Hepatocyte (in vitro differentiated cells): ENCODE data around the gene DMXL1. TPM values are rescaled to one million over a fixed set of nuclear protein-coding genes. Genes with fewer than 3 reads are reported as not detected.
"Not testable (repeated sequence)": the region's sequence is repeated elsewhere in the genome, so short reads cannot be mapped to it uniquely, and the experiment has no call there.

Experiments used
- DNase-seq: peaks from one replicate; pipeline ENCODE4 v3.0.0-alpha.2; 2016; ENCODE audit warnings: low spot score
- H2AFZ ChIP-seq: fragments of 200-600 bp; sonication (generic); 2 replicates; pipeline ENCODE4 v1.6.0; 2016; ENCODE audit warnings: antibody characterized with exemption, mild to moderate bottlenecking
- H3K27ac ChIP-seq: fragments of 200-600 bp; sonication (generic); 2 replicates; pipeline ENCODE4 v1.5.1; 2016; ENCODE audit warnings: mild to moderate bottlenecking
- H3K27me3 ChIP-seq: fragments of 200-600 bp; sonication (generic); 2 replicates; pipeline ENCODE4 v1.6.1; 2016
- H3K36me3 ChIP-seq: fragments of 200-600 bp; sonication (generic); replicated peaks from 2 replicates; pipeline ENCODE4 v1.5.1; 2016; ENCODE audit warnings: low read depth; ENCODE audit not compliant: insufficient read depth
- H3K4me1 ChIP-seq: fragments of 200-600 bp; sonication (generic); 2 replicates; pipeline ENCODE4 v1.5.1; 2016; ENCODE audit warnings: mild to moderate bottlenecking, moderate library complexity; ENCODE audit not compliant: insufficient read depth
- H3K4me2 ChIP-seq: fragments of 200-600 bp; sonication (generic); 2 replicates; pipeline ENCODE4 v1.6.0; 2016
- H3K4me3 ChIP-seq: fragments of 200-600 bp; sonication (generic); 2 replicates; pipeline ENCODE4 v1.5.1; 2016; ENCODE audit warnings: mild to moderate bottlenecking
- H3K79me2 ChIP-seq: fragments of 200-600 bp; sonication (generic); 2 replicates; pipeline ENCODE4 v1.6.0; 2017; ENCODE audit warnings: mild to moderate bottlenecking
- H3K9me2 ChIP-seq: fragments of 200-600 bp; sonication (generic); replicated peaks from 2 replicates; pipeline ENCODE4 v1.6.0; 2017; ENCODE audit warnings: mild to moderate bottlenecking; ENCODE audit not compliant: insufficient read depth
- H3K9me3 ChIP-seq: fragments of 200-600 bp; sonication (generic); 2 replicates; pipeline ENCODE4 v1.5.1; 2016; ENCODE audit warnings: low read depth, mild to moderate bottlenecking
- H4K20me1 ChIP-seq: fragments of 200-600 bp; sonication (generic); 2 replicates; pipeline ENCODE4 v1.6.0; 2016; ENCODE audit warnings: mild to moderate bottlenecking; ENCODE audit not compliant: insufficient read depth, poor library complexity, severe bottlenecking
- EZH2 ChIP-seq: fragments of 200-600 bp; sonication (generic); IDR thresholded peaks from 2 replicates; pipeline ENCODE4 v1.6.1; 2016; ENCODE audit warnings: antibody characterized with exemption, mild to moderate bottlenecking, borderline replicate concordance
- EZH2phosphoT487 ChIP-seq: fragments of 200-600 bp; sonication (generic); IDR thresholded peaks from one replicate; pipeline ENCODE4 v1.6.1; 2018; ENCODE audit warnings: antibody characterized with exemption, mild to moderate bottlenecking, low read depth, moderate library complexity; ENCODE audit not compliant: unreplicated experiment, severe bottlenecking
- WGBS: methylation state at CpG from one replicate; pipeline ENCODE4 v1.1.6; 2016; ENCODE audit warnings: low lambda C conversion rate; ENCODE audit errors: missing lambda C conversion rate; 5-methylcytosine and 5-hydroxymethylcytosine counted together
- polyA plus RNA-seq: library from polyadenylated mRNA; unstranded; fragments of >200 nt; fragmentation: Nextera tagmentation; extraction: Ambion mirVana; gene quantifications from 2 replicates; pipeline ENCODE4 v1.2.1, GENCODE V29; 2016
- total RNA-seq: library from RNA; depleted of rRNA; stranded (reverse); fragments of >200 nt; gene quantifications from 2 replicates; pipeline ENCODE4 v1.2.3, GENCODE V29; 2014
- TF ChIP-seq, protein P1 (sequence below): fragments of 200-600 bp; sonication (generic); IDR thresholded peaks from 2 replicates; pipeline ENCODE4 v1.5.1; 2016; ENCODE audit warnings: antibody characterized with exemption, mild to moderate bottlenecking; ENCODE audit not compliant: poor library complexity

DMXL1 gene
- total and polyA plus RNA-seq, 2 experiments from 2014 or later: 13.3 to 46.1 TPM

DNA sequence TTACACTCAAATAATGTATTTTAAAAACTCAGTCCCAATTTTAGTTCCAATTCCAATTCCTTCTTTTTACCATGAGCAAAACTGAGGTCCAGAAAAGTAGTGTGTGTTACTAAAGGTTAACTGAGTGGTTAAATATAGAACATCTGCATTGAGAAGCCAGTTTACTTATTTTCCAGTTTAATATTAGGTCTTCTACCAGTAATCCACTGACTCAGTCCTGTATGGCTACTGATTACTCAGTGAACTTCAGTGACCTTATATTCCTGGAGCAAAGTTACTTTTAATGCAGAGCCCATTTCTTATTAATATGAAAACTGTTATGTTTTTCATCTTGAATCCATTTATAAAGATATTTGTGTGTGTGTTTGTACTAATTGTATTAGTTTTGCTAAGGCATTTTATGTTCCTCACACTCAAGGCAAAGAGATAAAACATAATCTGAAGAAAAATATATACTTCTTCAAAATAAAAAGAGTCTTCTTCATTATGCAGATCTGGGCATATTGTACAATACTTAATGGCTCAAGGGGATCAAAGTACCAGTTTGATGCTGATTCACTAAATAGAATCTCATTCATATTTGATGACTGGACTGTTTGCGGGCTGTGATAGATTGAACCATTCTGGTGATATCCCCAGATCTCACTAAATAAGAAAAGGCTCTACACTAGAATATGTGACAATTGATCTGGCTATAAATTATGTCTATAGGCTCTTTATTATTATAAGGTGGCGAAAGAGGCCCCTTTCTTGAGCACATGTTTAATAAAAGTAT is 60.8 kb downstream of the DMXL1 start:
- no peak overlapping the region for H3K4me2 ChIP-seq
- H3K9me3 ChIP-seq: no peaks in the 10 kb centered on the region
- no peak for DNase-seq
- 99% methylated on average over 2 of the region's 2 CpGs for WGBS
- H2AFZ ChIP-seq: no peak overlapping the region
- H3K4me1 ChIP-seq: no peaks in the 10 kb centered on the region
- no peak overlapping the region for H3K4me3 ChIP-seq
- H3K79me2 ChIP-seq: no peaks in the 10 kb centered on the region
- peaks cover 4% of the 10 kb centered on the region for H3K36me3 ChIP-seq
- H3K27ac ChIP-seq: no peak overlapping the region
- H4K20me1 ChIP-seq: no peaks in the 10 kb centered on the region
- TF ChIP-seq EZH2phosphoT487: no peak
- H3K27me3 ChIP-seq: no peaks in the 10 kb centered on the region
- H3K9me2 ChIP-seq: no peaks in the 10 kb centered on the region

DNA sequence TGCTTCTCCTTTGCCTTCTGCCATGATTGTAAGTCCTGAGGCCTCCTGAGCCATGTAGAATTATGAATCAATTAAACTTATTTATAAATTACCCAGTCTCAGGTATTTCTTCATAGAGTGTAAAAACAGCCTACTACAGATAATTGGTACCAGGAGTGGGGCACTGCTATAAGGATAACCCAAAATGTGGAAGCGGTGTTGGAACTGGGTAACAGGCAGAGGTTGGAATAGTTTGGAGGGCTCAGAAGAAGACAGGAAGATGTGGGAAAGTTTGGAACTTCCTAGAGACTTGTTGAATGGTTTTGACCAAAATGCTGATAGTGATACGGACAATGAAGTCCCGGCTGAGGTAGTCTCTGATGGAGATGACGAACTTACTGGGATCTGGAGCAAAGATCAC is 64.9 kb downstream of the DMXL1 start:
- not testable (repeated sequence) for H3K36me3 ChIP-seq, H3K27ac ChIP-seq, H3K79me2 ChIP-seq, H3K4me3 ChIP-seq, DNase-seq, H3K4me2 ChIP-seq, H4K20me1 ChIP-seq, H3K4me1 ChIP-seq, H3K9me3 ChIP-seq, H3K27me3 ChIP-seq, H2AFZ ChIP-seq, H3K9me2 ChIP-seq
- WGBS: 98% methylated on average over 4 of the region's 4 CpGs

DNA sequence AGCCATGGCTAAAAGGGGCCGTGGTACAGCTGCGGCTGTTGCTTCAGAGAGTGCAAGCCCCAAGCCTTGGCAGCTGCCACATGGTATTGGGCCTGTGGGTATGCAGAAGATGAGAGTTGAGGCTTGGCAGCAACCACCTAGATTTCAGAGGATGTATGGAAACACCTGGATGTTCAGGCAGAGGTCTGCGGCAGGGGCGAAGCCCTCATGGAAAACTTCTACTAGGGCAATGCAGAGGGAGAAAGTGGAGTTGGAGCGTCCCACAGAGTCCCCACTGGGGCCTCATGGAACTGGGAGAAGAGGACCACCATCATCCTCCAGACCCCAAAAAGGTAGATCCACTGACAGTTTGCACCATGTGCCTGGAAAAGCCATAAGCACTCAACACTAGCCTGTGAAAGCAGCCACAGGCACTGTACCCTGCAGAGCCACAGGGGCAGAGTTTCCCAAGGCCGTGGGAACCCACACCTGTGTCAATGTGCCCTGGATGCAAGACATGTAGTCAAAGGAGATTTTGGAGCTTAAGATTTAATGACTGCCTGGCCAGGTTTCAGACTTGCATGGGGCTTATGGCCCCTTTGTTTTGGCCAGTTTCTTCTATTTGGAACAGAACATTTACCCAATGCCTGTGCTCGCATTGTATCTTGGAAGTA is 65.9 kb downstream of the DMXL1 start:
- Histone ChIP-seq H3K9me3 (no peaks in the 10 kb centered on the region), H4K20me1 (no peaks in the 10 kb centered on the region), H2AFZ (no peak overlapping the region), H3K27ac (no peak overlapping the region), H3K4me2 (no peak overlapping the region), H3K27me3 (no peaks in the 10 kb centered on the region), H3K4me3 (no peak overlapping the region), H3K36me3 (peaks cover 4% of the 10 kb centered on the region), H3K4me1 (no peaks in the 10 kb centered on the region), H3K9me2 (no peaks in the 10 kb centered on the region), H3K79me2 (no peaks in the 10 kb centered on the region)
- DNase-seq: no peak
- TF ChIP-seq EZH2phosphoT487 (no peak), EZH2 (no peak)
- TF ChIP-seq, protein P1, sequence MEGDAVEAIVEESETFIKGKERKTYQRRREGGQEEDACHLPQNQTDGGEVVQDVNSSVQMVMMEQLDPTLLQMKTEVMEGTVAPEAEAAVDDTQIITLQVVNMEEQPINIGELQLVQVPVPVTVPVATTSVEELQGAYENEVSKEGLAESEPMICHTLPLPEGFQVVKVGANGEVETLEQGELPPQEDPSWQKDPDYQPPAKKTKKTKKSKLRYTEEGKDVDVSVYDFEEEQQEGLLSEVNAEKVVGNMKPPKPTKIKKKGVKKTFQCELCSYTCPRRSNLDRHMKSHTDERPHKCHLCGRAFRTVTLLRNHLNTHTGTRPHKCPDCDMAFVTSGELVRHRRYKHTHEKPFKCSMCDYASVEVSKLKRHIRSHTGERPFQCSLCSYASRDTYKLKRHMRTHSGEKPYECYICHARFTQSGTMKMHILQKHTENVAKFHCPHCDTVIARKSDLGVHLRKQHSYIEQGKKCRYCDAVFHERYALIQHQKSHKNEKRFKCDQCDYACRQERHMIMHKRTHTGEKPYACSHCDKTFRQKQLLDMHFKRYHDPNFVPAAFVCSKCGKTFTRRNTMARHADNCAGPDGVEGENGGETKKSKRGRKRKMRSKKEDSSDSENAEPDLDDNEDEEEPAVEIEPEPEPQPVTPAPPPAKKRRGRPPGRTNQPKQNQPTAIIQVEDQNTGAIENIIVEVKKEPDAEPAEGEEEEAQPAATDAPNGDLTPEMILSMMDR: no peak
- 99% methylated on average over 7 of the region's 7 CpGs for WGBS

DNA sequence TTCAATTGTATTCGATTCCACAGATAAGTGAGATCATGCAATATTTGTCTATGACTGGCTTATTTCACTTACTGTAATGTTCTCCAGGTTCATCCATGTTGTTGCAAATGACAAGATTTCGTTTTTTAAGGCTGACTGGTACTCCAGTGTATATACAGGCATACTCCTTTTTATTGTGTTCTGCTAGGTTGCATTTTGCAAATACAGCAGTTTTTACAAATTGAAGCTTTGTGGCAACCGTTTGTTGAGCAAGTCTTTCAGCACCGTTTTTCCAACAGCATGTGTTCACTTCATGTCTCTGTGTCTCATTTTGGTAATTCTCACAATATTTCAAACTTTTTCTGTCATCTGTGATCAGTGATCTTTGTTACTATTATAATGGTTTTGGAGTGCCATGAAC is 82.7 kb downstream of the DMXL1 start:
- no peak overlapping the region for H3K4me2 ChIP-seq
- no peak for DNase-seq
- 93% methylated on average over 4 of the region's 4 CpGs for WGBS
- no peaks in the 10 kb centered on the region for H3K9me3 ChIP-seq
- H3K27me3 ChIP-seq: no peaks in the 10 kb centered on the region
- no peaks in the 10 kb centered on the region for H4K20me1 ChIP-seq
- H3K4me3 ChIP-seq: no peak overlapping the region
- no peak for TF ChIP-seq EZH2
- TF ChIP-seq, protein P1: no peak
- TF ChIP-seq EZH2phosphoT487: no peak
- no peaks in the 10 kb centered on the region for H3K4me1 ChIP-seq
- no peak overlapping the region for H2AFZ ChIP-seq
- H3K79me2 ChIP-seq: no peaks in the 10 kb centered on the region
- no peaks in the 10 kb centered on the region for H3K9me2 ChIP-seq
- no peaks in the 10 kb centered on the region for H3K36me3 ChIP-seq
- no peak overlapping the region for H3K27ac ChIP-seq
